HuH-7.5 (cell line): ENCODE data around the gene MS4A8.
"Not testable (repeated sequence)": the region's sequence is repeated elsewhere in the genome, so short reads cannot be mapped to it uniquely, and the experiment has no call there.

Experiments used
- DNase-seq: peaks from one replicate; pipeline ENCODE4 v3.0.0; 2011; ENCODE audit warnings: low spot score

The MS4A8 gene

GRCh38 chr11:60725592-60725991, 26.2 kb downstream of the MS4A8 start:
- DNase-seq = no peak

- DNase-seq = no peak
Observed at GRCh38 chr11:60731586-60731985, 32.2 kb downstream of the MS4A8 start.

- DNase-seq = no peak
Observed at GRCh38 chr11:60734279-60734678, 34.9 kb downstream of the MS4A8 start.

GRCh38 chr11:60739114-60739513, 39.7 kb downstream of the MS4A8 start:
- no peak for DNase-seq

GRCh38 chr11:60740573-60740972, 41.2 kb downstream of the MS4A8 start:
- no peak for DNase-seq

- no peak for DNase-seq
Observed at GRCh38 chr11:60741421-60741820, 42.0 kb downstream of the MS4A8 start.

- no peak for DNase-seq
Observed at GRCh38 chr11:60743058-60743457, 43.6 kb downstream of the MS4A8 start.

GRCh38 chr11:60744114-60744513, 44.7 kb downstream of the MS4A8 start:
- no peak for DNase-seq

- no peak for DNase-seq
Observed at GRCh38 chr11:60747359-60747873, 48.0 kb downstream of the MS4A8 start.

GRCh38 chr11:60748225-60748624, 48.8 kb downstream of the MS4A8 start:
- DNase-seq = no peak

- no peak for DNase-seq
Observed at GRCh38 chr11:60748821-60749220, 49.4 kb downstream of the MS4A8 start.

- no peak for DNase-seq
Observed at GRCh38 chr11:60750911-60751310, 51.5 kb downstream of the MS4A8 start.

GRCh38 chr11:60753309-60753708, 53.9 kb downstream of the MS4A8 start:
- no peak for DNase-seq

GRCh38 chr11:60754887-60755286, 55.5 kb downstream of the MS4A8 start:
- no peak for DNase-seq

- DNase-seq = peak; percentile 47
Observed at GRCh38 chr11:60756307-60757032, 57.1 kb downstream of the MS4A8 start, which contains the start of gene MS4A15. TSS of gene MS4A15 (plus strand) at chr11:60756867. CDS start at chr11:60763734, 6,867 bp downstream.

GRCh38 chr11:60757231-60757800, 57.9 kb downstream of the MS4A8 start:
- no peak for DNase-seq

GRCh38 chr11:60758671-60759070, 59.3 kb downstream of the MS4A8 start:
- not testable (repeated sequence) for DNase-seq

- not testable (repeated sequence) for DNase-seq
Observed at GRCh38 chr11:60759438-60760225, 60.2 kb downstream of the MS4A8 start.

- DNase-seq = no peak
Observed at GRCh38 chr11:60761436-60762190, 62.2 kb downstream of the MS4A8 start.

- DNase-seq = no peak
Observed at GRCh38 chr11:60762851-60763691, 63.7 kb downstream of the MS4A8 start.
